AG09309 (cell line): Measurements from ENCODE around the gene PRDM16.

Source experiments
- DNase-seq: peaks from one replicate; pipeline ENCODE4 v3.0.0-alpha.2; 2010; ENCODE audit warnings: low read depth
- H3K4me3 ChIP-seq: 2 replicates; pipeline ENCODE4 v1.5.1; 2011; ENCODE audit warnings: mild to moderate bottlenecking, low read depth, low read length, moderate library complexity; ENCODE audit not compliant: control insufficient read depth
- TF ChIP-seq, protein P1 (sequence below): IDR thresholded peaks from 2 replicates; pipeline ENCODE4 v1.5.1; 2011; ENCODE audit warnings: mild to moderate bottlenecking, low read depth, low read length, inconsistent platforms; ENCODE audit not compliant: insufficient read depth, control insufficient read depth; ENCODE audit errors: missing control alignments

PRDM16 gene

GRCh38 chr1:3440711-3441409 is 371.9 kb downstream of the PRDM16 start:
- no peak for DNase-seq
- no peak overlapping the region for H3K4me3 ChIP-seq
- TF ChIP-seq, protein P1, sequence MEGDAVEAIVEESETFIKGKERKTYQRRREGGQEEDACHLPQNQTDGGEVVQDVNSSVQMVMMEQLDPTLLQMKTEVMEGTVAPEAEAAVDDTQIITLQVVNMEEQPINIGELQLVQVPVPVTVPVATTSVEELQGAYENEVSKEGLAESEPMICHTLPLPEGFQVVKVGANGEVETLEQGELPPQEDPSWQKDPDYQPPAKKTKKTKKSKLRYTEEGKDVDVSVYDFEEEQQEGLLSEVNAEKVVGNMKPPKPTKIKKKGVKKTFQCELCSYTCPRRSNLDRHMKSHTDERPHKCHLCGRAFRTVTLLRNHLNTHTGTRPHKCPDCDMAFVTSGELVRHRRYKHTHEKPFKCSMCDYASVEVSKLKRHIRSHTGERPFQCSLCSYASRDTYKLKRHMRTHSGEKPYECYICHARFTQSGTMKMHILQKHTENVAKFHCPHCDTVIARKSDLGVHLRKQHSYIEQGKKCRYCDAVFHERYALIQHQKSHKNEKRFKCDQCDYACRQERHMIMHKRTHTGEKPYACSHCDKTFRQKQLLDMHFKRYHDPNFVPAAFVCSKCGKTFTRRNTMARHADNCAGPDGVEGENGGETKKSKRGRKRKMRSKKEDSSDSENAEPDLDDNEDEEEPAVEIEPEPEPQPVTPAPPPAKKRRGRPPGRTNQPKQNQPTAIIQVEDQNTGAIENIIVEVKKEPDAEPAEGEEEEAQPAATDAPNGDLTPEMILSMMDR: no peak

DNA sequence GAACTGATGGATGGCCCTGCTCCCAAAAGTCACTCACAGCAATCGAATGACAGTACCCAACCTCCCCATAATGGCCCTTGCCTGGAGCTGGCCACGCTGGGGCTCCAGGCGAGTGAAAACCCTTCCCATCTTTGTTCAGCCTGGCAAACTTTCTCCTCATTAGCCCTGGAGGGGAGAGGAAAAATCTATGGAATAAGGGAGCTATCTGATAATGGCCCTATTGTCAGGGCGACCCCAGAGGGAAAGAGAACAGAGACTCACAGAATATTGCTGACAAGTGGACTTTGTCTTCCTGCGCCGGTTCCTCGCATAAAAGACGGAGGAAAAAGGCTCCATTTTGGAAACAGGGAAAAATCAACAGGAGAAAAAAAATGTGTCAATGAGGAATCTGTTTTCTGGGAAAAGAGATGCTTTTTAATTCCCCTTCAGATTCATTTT is 372.4 kb downstream of the PRDM16 start:
- no peak overlapping the region for H3K4me3 ChIP-seq
- no peak for DNase-seq
- TF ChIP-seq, protein P1: no peak

DNA sequence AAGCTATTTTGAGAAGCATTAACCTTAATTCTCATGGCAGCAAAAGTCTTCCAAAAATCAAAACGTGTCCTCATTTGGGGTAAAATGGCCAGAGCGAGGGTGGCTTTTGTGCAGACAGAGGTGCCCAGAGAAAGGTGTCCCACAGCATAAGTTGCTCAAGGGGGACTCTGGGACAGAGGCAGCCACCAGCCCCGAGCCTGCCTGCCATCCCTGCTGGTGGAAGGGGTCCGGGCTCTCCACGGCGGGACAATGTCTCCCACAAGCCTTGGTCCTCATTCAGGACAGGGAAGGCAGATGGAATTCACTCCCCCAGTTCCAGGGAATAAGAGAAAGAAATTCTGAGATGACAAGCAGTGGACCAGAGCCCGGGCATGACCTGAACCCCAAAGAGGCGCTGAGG is 372.9 kb downstream of the PRDM16 start:
- TF ChIP-seq, protein P1: no peak
- no peak overlapping the region for H3K4me3 ChIP-seq
- no peak for DNase-seq

GRCh38 chr1:3442331-3442730 is 373.3 kb downstream of the PRDM16 start:
- TF ChIP-seq, protein P1: no peak
- DNase-seq: no peak
- H3K4me3 ChIP-seq: no peak overlapping the region

GRCh38 chr1:3442901-3443300 is 373.9 kb downstream of the PRDM16 start:
- TF ChIP-seq, protein P1: no peak
- DNase-seq: no peak
- H3K4me3 ChIP-seq: no peak overlapping the region

GRCh38 chr1:3443807-3444206 is 374.8 kb downstream of the PRDM16 start:
- DNase-seq: no peak
- TF ChIP-seq, protein P1: no peak
- no peak overlapping the region for H3K4me3 ChIP-seq
